ENCODE results near the gene SOS2.

SOS2 gene

DNA sequence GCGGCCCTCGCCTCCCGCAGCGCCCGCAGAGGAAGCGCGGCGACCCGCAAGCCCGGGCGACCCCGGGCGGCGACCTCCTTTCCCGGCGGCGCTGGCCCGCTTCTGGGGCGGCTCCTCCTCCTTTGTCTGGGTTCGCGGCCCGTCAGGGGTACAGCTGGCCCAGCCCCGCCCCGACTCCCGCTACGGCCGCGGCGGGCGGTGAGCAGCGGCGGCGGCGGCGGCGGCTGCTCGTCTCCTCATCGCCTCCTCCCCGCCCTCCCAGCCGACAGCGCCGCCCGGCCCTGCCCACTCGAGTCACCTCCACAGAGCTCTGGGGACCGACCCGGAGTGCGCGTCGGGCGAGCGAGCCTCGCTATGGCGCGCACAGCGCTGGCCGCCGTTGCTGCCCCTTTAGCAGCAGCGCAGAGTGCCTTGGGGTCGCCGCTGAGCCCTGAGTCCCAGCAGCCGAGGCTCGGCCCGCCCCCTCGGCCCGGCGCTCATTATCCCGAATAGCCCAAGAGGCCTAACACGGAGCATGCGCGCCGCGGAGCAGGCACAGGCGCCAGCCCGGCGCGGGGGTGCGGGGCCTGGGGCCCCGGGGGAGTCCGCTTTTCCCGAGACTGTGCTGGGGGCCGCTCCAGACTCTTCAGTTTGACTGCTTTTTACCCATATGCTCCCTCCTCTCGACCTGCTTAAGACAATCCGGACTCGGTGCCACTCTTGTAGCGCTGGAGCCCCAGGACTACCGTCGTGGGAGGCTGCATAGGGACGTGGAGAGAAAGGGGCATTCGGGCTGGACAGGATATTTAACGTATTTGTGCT, at the start of gene SOS2:
Gene SOS2, minus strand, starts transcription at position 104 of the 801 bp plus-strand sequence. CDS start 295 bp downstream, outside the sequence.
- peak; percentile 82 for DNase-seq

DNA sequence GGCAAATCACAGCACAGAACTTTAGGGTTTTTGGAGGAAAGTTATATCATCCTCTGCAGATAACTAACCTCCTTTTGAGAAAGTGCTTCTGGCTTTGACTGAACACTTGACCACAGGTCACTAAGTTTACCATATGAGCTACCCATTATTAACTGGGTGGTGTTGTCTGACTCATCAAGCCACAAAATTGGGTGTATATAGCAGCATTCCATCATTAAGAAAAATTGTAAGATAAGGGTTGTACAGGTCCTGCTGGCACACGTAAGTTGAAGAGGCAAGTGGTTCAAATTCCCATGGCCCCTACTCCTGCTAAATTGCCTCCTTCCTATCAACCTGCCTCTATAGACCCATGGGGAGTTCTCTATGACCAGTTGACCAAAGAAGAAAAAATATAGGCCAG, 41.1 kb upstream of the SOS2 start:
- DNase-seq = no peak

- DNase-seq = no peak
Measured at GRCh38 chr14:50270932-50271331, 39.6 kb upstream of the SOS2 start.

GRCh38 chr14:50265029-50265428, 33.7 kb upstream of the SOS2 start:
- no peak for DNase-seq

GRCh38 chr14:50263321-50263720, 31.9 kb upstream of the SOS2 start:
- no peak for DNase-seq

GRCh38 chr14:50262865-50263264, 31.5 kb upstream of the SOS2 start:
- no peak for DNase-seq

GRCh38 chr14:50260511-50260910, 29.1 kb upstream of the SOS2 start:
- peak; percentile 52 for DNase-seq

DNA sequence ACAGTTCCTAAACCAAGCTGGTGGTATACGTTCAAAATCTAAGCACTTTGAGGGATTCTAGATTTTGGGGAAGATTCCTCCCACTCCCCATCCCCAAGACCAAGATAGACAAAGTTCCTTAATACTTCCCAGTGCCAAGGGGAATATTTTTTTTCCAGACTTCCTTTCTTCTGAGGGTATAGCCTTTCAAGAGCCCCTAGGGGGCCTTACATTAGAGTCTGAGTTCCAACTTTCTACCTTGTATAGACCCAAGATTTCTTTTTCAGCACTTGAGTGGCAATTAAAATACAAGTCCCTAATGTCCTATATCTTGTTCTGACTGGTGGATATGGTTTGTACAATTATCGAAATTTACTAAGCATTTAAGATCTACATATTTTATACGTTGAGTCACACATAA, 28.7 kb upstream of the SOS2 start:
- no peak for DNase-seq

GRCh38 chr14:50257732-50258131, 26.4 kb upstream of the SOS2 start:
- DNase-seq = no peak

- DNase-seq = no peak
Measured at GRCh38 chr14:50254248-50254647, 22.9 kb upstream of the SOS2 start.

DNA sequence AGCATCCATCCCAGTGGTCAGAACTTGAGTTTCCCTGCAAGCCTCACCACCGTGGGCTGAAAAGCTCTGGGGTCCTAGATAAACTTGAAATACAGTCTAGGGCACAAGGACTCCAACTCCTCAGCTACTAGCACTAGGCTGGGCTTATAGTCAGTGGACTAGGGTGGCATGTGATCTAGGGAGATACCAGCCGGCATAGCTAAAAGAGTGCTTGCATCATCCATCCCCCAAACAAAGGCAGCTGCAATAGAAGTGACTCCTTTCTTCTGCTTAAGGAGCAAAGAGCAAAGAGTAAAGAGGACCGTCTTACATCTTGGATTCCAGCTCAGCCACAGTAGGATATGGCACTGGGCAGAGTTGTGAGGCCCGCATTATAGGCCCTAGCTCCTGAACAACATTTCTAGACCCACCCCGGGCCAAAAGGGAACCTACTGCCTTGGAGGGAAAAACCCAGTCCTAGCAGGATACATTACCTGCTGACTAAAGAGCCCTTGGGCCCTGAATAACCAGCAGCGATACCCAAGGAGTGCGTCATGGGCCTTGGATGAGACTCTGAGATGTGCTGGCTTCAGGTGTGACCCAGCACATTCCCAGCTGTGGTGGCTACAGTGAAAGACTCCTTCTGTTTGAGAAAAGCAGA, 17.9 kb upstream of the SOS2 start:
- no peak for DNase-seq

GRCh38 chr14:50247245-50247644, 15.9 kb upstream of the SOS2 start:
- no peak for DNase-seq

DNA sequence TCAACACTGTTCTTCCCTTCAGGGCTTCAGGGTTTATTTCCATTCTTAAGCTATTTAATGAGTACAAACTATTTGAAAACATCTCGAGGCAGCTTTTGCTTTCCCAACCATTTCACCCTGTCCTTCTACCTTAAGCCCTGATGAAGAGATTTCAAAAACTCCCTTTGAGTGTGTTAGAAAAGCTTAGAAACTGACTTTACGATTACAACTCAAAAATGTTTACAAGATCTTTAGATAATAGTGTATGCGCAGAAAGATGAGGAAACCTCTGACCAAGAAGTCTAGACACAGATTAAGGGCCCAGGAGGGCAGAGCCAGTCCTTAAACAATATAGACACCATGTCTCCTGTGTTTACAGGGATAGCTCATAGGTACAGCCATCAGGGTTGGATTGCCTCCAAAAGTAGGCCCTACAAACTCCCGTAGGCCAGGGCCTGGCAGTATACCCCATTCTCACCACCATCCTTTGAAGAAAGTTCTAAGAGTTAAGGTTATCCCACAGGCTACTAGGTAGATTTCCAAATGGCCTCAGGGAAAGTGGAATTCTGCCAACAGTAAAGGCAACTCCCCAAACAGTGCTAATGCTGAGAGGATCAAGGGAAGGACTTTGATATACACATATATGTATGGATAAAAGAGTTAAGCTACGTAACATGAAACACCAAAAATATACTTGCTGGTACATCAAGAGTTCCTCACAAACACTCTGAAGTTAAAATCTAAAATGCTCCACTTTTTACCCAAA, 11.4 kb upstream of the SOS2 start:
- DNase-seq = no peak

- no peak for DNase-seq
Measured at GRCh38 chr14:50242096-50242495, 10.7 kb upstream of the SOS2 start.

DNA sequence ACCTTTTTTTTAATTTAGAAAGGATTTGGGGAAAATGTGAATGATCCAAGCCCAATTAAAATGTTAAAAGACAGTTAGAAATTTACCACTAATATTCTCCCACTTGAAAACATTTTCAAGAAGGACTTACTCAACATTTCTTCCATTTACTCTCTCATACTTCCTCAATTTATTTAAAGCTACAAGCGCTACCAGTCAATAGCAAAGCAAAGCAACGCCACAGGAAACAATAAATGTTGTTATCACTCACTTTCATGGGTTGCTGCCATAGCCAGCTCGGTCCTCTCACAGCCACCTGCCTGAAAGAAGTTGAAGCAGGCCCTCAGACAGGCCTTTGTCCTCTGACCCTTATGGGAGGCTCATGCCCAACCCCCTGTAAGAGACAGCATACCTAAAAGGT, 6.0 kb upstream of the SOS2 start:
- DNase-seq = no peak

DNA sequence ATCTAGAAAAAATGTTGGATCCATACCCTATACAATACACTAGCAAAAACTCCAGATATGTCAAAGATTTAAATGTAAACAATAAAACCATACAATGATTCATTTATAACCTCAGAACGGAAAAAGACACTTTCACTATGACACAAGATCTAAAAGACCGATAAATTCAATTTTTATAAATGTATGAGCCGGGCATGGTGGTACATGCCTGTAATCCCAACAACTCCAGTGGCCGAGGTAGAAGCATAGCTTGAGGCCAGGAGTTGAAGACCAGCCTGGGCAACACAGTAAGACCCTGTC, 2.5 kb upstream of the SOS2 start:
- peak; percentile 46 for DNase-seq

DNA sequence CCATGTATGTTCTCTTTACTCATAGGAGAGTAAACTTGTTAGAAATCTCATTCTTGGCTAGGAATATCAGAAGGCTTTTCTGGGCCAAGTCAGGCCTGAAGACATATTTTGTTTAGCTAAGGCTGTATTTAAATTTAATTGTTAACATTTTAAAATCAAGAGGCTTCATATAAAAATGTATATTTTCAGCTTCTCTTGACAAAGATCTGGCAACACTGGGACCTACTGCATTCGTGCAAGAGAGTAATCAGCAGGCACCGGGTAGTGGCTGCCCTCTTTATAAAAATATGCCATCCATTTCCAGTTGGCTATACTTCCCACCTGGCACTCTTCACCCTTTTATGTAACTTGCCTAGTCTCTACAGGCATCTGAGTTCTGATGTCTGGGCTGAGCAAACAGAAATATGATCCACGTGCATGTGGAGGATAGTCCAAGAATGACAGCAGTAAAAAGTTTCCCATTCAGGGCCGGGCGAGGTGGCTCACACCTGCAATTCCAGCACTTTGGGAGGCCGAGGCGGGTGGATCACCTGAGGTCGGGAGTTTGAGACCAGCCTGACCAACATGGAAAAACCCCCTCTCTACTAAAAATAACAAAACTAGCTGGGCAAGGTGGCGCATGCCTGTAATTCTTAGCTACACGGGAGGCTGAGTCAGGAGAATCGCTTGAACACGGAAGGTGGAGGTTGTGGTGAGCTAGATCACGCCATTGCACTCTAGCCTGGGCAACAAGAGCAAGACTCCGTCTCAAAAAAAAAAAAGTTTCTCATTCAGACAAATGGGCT, 2.0 kb upstream of the SOS2 start:
- DNase-seq = no peak

GRCh38 chr14:50232276-50232642, 881 bp upstream of the SOS2 start:
- DNase-seq = no peak

DNA sequence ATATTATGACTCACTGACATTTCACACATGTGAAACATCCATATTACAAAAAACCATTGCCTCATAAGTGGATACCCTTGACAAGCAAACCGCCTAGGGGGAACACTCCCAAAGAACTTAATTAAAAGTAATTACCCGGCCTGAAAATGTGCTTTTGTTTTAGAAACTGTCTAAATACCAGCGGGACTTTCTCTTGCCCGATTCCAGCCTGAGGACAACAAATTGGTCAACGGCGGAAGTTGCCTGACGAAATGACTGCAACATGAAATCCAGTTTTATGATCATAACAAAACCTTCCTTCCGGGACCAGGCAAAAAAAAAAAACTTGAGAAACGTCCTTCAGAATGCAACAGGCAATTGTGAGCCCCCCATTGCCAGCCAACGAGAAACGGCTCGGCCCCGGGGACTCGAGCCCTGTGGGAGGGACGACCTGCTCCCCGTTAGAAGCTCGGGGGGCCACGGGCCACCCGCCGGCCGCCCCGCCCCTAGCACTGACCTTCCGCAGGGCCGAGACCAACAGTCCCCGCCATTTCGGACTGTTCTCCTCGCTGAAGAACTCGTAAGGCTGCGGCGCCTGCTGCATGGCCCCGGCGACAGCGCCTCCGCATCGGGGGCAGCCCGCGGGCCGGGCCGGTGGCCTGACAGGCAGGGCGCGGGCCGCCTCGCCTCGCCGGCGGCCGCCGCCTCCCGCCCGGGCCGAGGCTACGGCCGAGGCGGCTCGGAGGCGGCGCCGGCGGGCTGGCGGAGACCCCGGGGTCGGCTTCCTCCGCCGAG, 490 bp downstream of the SOS2 start:
- DNase-seq = peak; percentile 76

- DNase-seq = no peak
Measured at GRCh38 chr14:50230401-50230700, 1.0 kb downstream of the SOS2 start.

DNA sequence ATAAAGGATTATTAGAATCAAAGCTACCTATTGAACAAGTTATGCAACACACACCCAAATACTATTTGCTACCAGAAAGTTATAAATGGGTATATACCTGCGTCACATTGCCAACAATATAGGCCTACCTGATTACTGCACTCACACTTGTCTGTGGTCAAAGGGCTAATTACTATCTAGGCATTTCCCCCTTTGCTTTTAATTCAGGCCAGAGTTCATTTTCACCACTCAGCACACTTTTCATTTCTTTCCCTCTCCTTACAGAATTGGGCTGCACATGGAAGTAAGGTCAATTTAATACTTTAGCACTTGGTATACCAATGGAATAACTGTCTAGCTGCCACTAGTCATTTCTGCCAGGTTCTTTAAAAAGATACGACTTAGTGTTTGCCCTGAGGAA, 1.7 kb downstream of the SOS2 start:
- DNase-seq = no peak

DNA sequence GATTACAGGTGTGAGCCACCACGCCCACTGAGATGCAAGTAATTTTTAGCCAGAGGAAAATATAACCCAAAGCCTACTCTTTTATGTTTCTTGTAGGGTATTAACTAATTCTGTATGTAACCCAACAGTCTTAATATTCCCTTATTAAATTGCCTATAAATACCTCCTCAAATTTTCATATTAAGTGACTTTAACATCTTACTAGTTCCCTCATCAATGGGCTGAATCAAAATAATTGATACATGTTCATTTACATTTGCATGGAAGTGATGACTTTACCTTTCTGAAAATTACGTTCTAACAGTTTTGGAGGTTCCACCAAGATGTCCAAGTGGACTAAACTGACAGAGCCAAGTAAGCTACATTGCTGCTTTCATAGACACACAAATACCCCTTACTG, 3.1 kb downstream of the SOS2 start:
- DNase-seq = no peak

DNA sequence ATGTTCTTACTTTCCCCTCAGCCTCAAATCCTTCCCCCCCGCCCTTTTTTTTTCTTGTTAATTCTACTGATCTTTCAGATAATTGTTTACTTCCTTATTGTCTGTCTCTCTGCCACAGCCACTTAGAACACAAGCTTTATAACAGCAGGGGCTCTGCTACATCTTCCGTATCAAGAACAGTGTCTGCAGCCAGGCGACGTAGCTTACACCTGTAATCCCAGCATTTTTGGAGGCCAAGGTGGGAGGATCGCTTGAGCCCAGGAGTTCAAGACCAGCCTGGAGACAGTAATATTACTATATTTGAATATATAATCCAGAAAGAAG, 5.4 kb downstream of the SOS2 start:
- peak; percentile 19 for DNase-seq

Data from CD4-positive, alpha-beta T cell treated with Interleukin-4 for 4 hours (primary cell).